ENCODE data around the gene ALLC. TPM values are rescaled to one million over a fixed set of nuclear protein-coding genes. Genes with fewer than 3 reads are reported as not detected.
"Not testable (repeated sequence)": the region's sequence is repeated elsewhere in the genome, so short reads cannot be mapped to it uniquely, and the experiment has no call there.

Gene ALLC
- total RNA-seq, 2 experiments from 2014 or later, result not detected

DNA sequence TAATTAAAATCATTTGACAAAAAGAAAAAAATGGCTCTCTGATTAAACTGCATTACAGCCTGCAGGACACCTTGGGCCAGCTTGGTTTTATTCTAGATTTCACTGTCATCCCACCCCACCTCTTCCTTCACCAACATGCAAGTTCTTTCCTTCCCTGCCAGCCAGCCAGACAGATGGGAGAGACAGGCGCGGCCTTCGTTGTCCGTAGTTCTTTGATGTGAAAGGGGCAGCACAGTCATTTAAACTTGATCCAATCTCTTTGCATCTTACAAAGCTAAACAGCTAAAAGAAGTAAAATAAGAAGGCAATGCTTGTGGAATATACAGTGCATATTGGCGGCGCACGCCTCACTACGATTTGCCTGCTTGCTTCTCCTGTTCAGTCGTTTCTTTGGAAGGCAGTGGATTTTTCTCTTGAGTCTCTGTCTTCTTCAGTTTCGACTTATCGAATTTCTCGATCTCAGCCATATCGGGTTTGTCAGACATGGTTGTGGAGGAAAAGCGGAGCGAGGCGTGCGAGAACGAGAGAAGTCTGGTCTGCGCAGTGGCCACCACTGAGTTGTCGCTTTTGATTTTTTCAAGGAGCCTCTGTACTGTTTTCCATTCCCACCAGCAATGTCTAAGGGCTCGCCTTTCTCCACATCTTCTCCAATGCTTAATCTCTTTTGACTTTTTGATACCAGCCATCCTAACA, 40.7 kb upstream of the ALLC start:
- Mint-ChIP-seq H3K27me3 (ENCODE audit: low read depth) (peaks cover 6% of the 10 kb centered on the region), H3K4me1 (ENCODE audit: low read depth) (no peaks in the 10 kb centered on the region), H3K27ac (no peak overlapping the region), H3K36me3 (ENCODE audit: low read depth) (no peaks in the 10 kb centered on the region), H3K4me3 (no peak overlapping the region), H3K9me3 (ENCODE audit: insufficient read depth) (peaks cover 5% of the 10 kb centered on the region)
- DNase-seq (no peak), ATAC-seq (no peak)
- CTCF ChIA-PET, result no interaction called here
- POLR2A ChIA-PET, result no interaction called here

DNA sequence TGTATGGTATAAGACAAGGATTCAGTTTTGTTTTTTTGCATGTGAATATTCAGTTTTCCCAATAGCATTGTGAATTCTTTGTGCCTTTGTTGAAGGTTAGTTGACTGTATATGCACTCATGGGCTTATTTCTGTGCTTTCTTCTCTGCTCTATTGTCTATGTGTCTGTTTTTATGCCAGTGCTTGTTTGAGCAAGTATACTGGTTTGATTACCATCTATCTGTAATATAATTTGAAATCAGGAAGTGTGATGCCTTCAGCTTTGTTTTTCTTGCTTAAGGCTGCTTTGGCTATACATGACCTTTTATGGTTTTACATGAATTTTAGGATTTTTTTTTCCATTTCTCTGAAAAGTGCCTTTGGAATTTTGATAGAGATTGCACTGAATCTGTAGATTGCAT, 39.6 kb upstream of the ALLC start:
- Mint-ChIP-seq H3K27ac (no peak overlapping the region), H3K4me1 (ENCODE audit: low read depth) (no peaks in the 10 kb centered on the region), H3K36me3 (ENCODE audit: low read depth) (no peaks in the 10 kb centered on the region), H3K4me3 (no peak overlapping the region), H3K9me3 (ENCODE audit: insufficient read depth) (peaks cover 5% of the 10 kb centered on the region), H3K27me3 (ENCODE audit: low read depth) (peaks cover 6% of the 10 kb centered on the region)
- DNase-seq (no peak), ATAC-seq (no peak)
- ChIA-PET POLR2A (no interaction called here), CTCF (no interaction called here)

DNA sequence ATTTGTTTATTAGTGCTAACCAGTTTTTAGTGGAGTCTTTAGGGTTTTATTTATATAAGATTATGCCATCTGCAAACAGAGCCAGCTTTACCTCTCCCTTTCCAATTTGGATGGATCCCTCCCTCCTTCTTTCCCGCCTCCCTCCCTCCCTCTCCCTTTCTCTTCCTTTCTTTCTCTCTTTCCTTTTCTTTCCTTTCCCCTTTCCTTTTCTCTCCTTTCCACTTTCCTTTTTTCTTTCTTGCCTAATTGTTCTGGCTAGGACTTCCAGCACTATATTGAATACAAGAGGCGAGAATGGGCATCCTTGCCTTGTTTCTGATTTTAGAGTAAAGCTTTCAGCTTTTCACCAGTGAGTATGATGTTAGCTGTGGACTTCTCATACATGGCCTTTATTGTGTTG, 39.0 kb upstream of the ALLC start:
- Mint-ChIP-seq H3K9me3 (ENCODE audit: insufficient read depth) (no peaks in the 10 kb centered on the region), H3K27ac (no peak overlapping the region), H3K4me3 (no peak overlapping the region), H3K27me3 (ENCODE audit: low read depth) (peaks cover 9% of the 10 kb centered on the region), H3K36me3 (ENCODE audit: low read depth) (no peaks in the 10 kb centered on the region), H3K4me1 (ENCODE audit: low read depth) (no peaks in the 10 kb centered on the region)
- CTCF ChIA-PET, result no interaction called here
- POLR2A ChIA-PET, result no interaction called here
- ATAC-seq (no peak), DNase-seq (no peak)

DNA sequence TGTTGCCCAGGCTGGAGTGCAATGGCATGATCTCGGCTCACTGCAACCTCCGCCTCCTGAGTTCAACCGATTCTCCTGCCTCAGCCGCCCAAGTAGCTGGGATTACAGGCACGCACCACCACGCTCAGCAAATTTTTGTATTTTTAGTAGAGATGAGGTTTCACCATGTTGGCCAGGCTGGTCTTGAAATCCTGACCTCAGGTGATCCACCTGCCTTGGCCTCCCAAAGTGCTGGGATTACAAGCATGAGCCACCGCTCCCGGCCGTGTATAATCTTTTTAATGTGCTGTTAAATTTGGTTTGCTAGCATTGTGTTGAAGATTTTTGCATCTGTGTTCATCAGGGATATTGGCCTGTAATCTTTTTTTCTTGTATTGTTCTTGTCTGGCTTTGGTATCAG, 38.3 kb upstream of the ALLC start:
- H3K27ac Mint-ChIP-seq; ATAC-seq; H3K36me3 Mint-ChIP-seq (ENCODE audit: low read depth); DNase-seq; CTCF ChIA-PET; H3K9me3 Mint-ChIP-seq (ENCODE audit: insufficient read depth); H3K4me3 Mint-ChIP-seq; H3K4me1 Mint-ChIP-seq (ENCODE audit: low read depth); POLR2A ChIA-PET; H3K27me3 Mint-ChIP-seq (ENCODE audit: low read depth): not testable (repeated sequence)

DNA sequence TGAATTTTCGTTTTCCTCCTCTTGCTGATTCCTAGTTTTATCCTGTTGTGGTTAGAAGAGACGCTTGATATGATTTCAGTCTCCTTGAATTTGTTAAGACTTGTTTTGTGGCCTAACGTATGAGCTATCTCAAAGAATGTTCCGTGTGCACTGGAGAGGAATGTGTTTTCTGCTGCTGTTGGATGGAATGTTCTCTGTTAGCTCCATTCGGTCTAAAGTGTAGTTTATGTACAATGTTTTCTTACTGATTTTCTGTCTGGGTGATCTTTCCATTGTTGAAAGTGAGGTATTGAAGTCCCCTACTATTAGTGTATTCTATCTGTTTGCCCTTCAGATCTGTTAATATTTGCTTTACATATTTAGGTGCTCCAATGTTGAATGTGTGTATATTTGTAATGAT, 37.2 kb upstream of the ALLC start:
- ChIA-PET CTCF (no interaction called here), POLR2A (no interaction called here)
- no peak for DNase-seq
- H3K4me1 Mint-ChIP-seq (ENCODE audit: low read depth), result no peaks in the 10 kb centered on the region
- no peaks in the 10 kb centered on the region for H3K9me3 Mint-ChIP-seq (ENCODE audit: insufficient read depth)
- no peak overlapping the region for H3K4me3 Mint-ChIP-seq
- no peaks in the 10 kb centered on the region for H3K36me3 Mint-ChIP-seq (ENCODE audit: low read depth)
- peaks cover 9% of the 10 kb centered on the region for H3K27me3 Mint-ChIP-seq (ENCODE audit: low read depth)
- no peak overlapping the region for H3K27ac Mint-ChIP-seq
- ATAC-seq, result no peak

DNA sequence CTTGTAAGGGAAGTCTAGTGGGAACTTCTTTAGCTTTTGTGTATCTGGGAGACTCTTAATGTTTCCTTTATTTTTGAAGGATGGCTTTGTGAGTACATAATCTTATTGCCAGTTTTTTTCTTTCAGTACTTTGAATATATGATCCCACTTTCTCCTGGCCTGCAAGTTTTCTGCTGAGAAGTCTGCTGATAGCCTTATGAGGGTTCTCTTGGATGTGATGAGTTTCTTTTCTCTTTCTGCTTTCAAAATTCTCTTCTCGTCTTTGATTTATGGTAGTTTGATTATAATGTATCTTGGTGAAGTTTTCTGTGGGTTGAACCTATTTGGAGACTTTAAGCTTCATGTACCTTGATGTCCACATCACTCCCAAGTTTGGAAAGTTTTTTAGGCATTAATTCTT, 35.0 kb upstream of the ALLC start:
- Mint-ChIP-seq H3K36me3 (ENCODE audit: low read depth) (no peaks in the 10 kb centered on the region), H3K4me1 (ENCODE audit: low read depth) (no peaks in the 10 kb centered on the region), H3K27ac (no peak overlapping the region), H3K27me3 (ENCODE audit: low read depth) (peaks cover 9% of the 10 kb centered on the region), H3K9me3 (ENCODE audit: insufficient read depth) (no peaks in the 10 kb centered on the region), H3K4me3 (no peak overlapping the region)
- CTCF ChIA-PET, result interaction anchor here (1.2 kb wide), 1 partner anchor 29 kb away, joined by 5 read pairs; no protein-coding TSS in a partner anchor
- no peak for ATAC-seq
- DNase-seq, result no peak
- POLR2A ChIA-PET, result no interaction called here

DNA sequence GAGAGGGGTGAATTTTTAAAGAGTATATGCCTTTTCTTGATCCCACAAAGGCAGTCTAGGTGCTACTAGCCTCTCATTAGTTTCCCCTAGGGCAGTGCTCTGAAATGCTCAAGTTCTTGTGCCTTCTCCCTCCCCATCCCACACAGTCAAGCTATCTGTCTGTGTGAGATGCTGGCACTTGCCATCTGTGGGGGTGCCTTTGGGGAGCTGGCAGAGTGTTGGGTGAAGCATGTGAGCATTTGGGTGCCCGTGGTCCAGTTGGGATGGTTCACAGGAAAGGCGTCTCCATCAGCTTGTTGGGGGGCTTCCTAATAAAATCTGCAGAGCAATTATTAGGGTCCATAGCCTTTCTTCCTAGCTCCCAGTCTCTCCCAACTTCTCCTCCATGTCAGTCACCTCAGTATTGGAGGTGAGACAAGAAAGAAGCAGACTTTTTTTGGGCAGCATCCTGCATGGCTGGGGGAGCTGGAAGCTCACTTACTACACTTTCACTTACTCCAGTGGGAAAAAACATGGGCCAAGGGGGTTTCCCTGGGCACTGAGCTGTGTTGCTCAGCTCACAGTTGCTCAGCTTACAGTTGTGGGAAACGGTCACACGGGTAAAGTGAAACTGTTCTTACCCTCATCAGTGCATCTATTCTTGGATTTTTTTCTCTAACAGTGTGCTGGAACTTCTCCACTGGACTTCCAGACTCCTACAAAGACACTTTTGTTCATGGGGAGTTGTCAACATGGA, 33.8 kb upstream of the ALLC start:
- no peak overlapping the region for H3K27ac Mint-ChIP-seq
- peaks cover 7% of the 10 kb centered on the region for H3K27me3 Mint-ChIP-seq (ENCODE audit: low read depth)
- DNase-seq, result no peak
- H3K36me3 Mint-ChIP-seq (ENCODE audit: low read depth), result no peaks in the 10 kb centered on the region
- no peak overlapping the region for H3K4me3 Mint-ChIP-seq
- no peak for ATAC-seq
- ChIA-PET CTCF (no interaction called here), POLR2A (interaction anchor here (0.6 kb wide), 1 partner anchor 423 kb away, joined by 3 read pairs; no protein-coding TSS in a partner anchor)
- no peaks in the 10 kb centered on the region for H3K9me3 Mint-ChIP-seq (ENCODE audit: insufficient read depth)
- H3K4me1 Mint-ChIP-seq (ENCODE audit: low read depth), result no peaks in the 10 kb centered on the region

DNA sequence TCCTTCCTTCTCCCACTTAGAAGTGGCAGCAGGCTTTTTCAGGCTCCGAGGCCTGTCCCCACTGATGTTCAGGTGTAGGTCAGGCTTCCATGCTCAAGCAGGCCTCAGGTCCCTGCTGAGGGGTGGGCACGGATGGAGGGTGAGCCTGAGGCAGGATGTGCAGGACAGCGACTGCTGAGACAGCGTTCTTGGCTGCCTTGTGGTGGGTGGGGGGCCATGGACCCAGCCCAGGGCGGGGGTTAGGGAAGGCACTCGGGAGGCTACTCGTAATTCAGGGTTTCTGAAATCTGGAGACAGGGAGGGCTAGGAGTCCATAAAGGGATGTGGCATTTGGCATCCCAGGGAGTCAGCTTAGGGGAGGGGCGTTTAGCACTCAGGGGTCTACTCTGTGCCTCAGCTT, 32.8 kb upstream of the ALLC start:
- CTCF ChIA-PET, result no interaction called here
- no peak for DNase-seq
- no peaks in the 10 kb centered on the region for H3K9me3 Mint-ChIP-seq (ENCODE audit: insufficient read depth)
- H3K27me3 Mint-ChIP-seq (ENCODE audit: low read depth), result peaks cover 7% of the 10 kb centered on the region
- H3K36me3 Mint-ChIP-seq (ENCODE audit: low read depth), result no peaks in the 10 kb centered on the region
- ATAC-seq, result no peak
- POLR2A ChIA-PET, result no interaction called here
- no peak overlapping the region for H3K27ac Mint-ChIP-seq
- H3K4me3 Mint-ChIP-seq, result no peak overlapping the region
- H3K4me1 Mint-ChIP-seq (ENCODE audit: low read depth), result no peaks in the 10 kb centered on the region

DNA sequence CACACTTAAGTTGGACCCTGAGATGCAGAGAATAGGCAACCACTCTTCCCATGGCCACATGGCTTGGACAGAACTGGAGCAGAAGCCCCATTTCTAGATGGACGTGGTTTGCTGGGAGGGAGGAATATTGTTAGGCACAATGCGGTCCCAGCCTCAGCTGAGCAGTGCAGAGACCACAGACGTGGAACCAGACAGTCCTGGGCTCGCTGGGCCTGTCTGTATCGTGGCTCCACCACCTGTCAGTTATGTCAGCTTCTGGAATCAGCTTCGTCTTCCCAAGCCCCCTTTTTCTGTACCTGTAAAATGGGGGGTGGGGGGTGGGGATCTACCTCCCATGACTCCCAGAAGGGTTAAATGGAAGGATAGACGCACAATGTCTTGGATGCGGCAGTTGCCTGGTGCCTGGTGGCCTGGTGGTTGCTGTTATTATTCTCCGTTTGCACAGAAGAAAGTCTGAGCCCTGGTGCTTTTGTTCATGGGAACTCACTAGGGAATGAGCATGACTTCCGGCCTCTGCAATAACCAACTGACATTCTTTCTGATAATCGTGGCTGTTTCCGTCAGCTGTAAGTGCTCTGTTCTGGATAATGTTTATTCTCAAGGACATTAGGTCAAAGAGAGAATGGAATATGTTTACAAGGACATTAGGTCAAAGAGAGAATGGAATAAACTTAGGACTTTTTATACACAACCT, 31.7 kb upstream of the ALLC start:
- Mint-ChIP-seq H3K27me3 (ENCODE audit: low read depth) (peaks cover 3% of the 10 kb centered on the region), H3K4me3 (no peak overlapping the region), H3K9me3 (ENCODE audit: insufficient read depth) (no peaks in the 10 kb centered on the region), H3K4me1 (ENCODE audit: low read depth) (no peaks in the 10 kb centered on the region), H3K36me3 (ENCODE audit: low read depth) (no peaks in the 10 kb centered on the region), H3K27ac (no peak overlapping the region)
- DNase-seq (no peak), ATAC-seq (no peak)
- ChIA-PET CTCF (no interaction called here), POLR2A (no interaction called here)

DNA sequence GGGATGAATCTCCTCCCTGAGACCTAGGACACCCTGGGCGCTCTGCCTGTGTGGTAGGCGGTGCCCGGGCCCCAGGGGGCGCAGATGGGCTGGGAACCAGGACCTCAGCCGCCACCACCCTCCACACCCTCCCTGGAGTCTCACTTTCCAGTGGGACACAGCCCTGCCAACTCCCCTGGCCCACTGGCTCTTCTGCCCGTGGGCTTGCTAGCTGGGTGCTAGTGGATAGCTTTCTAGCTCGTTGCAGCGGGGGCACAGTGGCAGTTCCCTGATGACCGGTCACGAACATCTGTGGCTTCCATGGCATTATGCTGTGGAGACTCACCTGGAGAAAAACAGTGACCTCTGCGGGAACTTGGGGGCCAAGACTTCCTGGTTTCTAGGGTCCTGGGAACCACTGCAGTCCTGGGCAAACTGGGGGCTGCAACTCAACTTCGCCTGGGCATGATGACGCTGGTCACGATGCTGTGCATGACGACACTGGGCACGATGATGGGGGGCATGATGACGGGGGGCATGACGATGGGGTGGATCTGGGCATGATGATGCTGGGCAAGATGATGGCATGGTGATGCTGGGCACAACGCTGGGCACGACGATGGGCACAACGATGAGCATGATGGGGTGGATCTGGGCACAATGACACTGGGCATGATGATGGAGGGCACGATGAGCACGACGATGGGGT, 31.0 kb upstream of the ALLC start:
- DNase-seq (no peak), ATAC-seq (no peak)
- Mint-ChIP-seq H3K27ac (no peak overlapping the region), H3K4me3 (no peak overlapping the region), H3K36me3 (ENCODE audit: low read depth) (no peaks in the 10 kb centered on the region), H3K4me1 (ENCODE audit: low read depth) (no peaks in the 10 kb centered on the region), H3K27me3 (ENCODE audit: low read depth) (peaks cover 3% of the 10 kb centered on the region), H3K9me3 (ENCODE audit: insufficient read depth) (no peaks in the 10 kb centered on the region)
- ChIA-PET POLR2A (no interaction called here), CTCF (no interaction called here)

DNA sequence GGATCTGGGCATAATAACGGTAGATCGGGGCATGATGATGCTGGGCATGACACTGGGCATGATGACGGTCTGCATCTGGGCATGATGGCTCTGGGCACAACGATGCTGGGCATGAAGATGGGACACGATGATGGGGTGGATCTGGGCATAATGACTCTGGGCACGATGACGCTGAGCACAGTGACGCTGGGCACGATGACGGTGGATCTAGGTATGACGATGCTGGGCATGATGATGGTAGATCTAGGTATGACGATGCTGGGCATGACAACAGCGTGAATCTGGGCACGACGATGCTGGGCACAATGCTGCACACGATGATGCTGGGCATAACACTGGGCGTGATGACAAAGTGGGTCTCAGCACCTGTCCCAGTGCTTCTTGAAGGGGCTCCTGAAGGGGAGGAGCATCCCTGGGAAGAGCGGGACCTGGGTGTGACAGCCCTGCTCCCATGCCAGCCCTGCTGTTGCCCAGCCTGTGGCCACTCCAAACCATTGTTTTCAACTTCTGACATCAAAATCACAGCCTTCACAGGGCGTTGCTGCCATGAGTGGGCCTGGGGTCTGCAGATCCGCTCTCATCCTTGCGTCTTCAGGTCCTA, 30.4 kb upstream of the ALLC start:
- ATAC-seq (no peak), DNase-seq (no peak)
- no peaks in the 10 kb centered on the region for H3K36me3 Mint-ChIP-seq (ENCODE audit: low read depth)
- no peaks in the 10 kb centered on the region for H3K4me1 Mint-ChIP-seq (ENCODE audit: low read depth)
- POLR2A ChIA-PET, result no interaction called here
- no peak overlapping the region for H3K4me3 Mint-ChIP-seq
- CTCF ChIA-PET, result no interaction called here
- peaks cover 3% of the 10 kb centered on the region for H3K27me3 Mint-ChIP-seq (ENCODE audit: low read depth)
- no peaks in the 10 kb centered on the region for H3K9me3 Mint-ChIP-seq (ENCODE audit: insufficient read depth)
- H3K27ac Mint-ChIP-seq, result no peak overlapping the region

DNA sequence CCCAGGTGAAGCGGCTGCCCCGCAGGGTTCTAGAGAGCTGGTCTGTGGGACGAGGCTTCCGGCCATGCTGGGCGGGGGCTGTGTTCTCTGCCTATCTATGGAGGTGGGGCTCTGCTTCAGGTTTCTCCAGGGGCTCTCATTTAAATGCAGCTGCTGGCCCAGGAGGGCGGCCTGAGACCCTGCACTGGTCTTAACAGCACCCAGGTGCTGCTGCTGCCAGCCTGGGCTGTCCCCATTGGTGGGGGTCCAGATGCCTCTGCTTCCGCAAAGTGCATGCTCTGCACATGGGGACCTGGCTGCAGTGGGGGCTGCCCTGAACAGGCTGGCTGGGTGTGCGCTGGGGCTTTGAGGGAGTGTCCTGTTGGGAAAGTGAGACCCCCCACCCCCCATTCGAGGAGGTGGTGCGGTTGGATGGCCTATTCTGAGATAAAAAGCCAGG, 29.7 kb upstream of the ALLC start:
- Mint-ChIP-seq H3K36me3 (ENCODE audit: low read depth) (no peaks in the 10 kb centered on the region), H3K4me3 (no peak overlapping the region), H3K4me1 (ENCODE audit: low read depth) (no peaks in the 10 kb centered on the region), H3K9me3 (ENCODE audit: insufficient read depth) (no peaks in the 10 kb centered on the region), H3K27me3 (ENCODE audit: low read depth) (peaks cover 3% of the 10 kb centered on the region), H3K27ac (no peak overlapping the region)
- CTCF ChIA-PET, result interaction anchor here (0.9 kb wide), 1 partner anchor 26 kb away, joined by 3 read pairs; no protein-coding TSS in a partner anchor
- DNase-seq (no peak), ATAC-seq (no peak)
- POLR2A ChIA-PET, result no interaction called here

Measured in activated CD8-positive, alpha-beta T cell treated with anti-CD3 and anti-CD28 coated beads, Interleukin-2, amount 10 ng/mL, durations not matched to agents 7 days and 5 days (primary cell).